Spinal cord (tissue), 10 donors: ENCODE results near the gene PCSK6. TPM values are rescaled to one million over a fixed set of nuclear protein-coding genes. Genes with fewer than 3 reads are reported as not detected.
"Not testable (repeated sequence)": the region's sequence is repeated elsewhere in the genome, so short reads cannot be mapped to it uniquely, and the experiment has no call there.

Experiments
- DNase-seq, 6 donors: peaks; one replicate each; pipeline versions ENCODE4 v3.0.0 to v3.0.0-alpha.2; 2013 to 2015; ENCODE audit warnings: low spot score in 6 of 6, low read depth in 4 of 6
- H3K27ac ChIP-seq: one replicate; pipeline ENCODE4 v1.5.1; 2013; ENCODE audit warnings: low read depth, low read length, control low read depth
- H3K27me3 ChIP-seq: one replicate; pipeline ENCODE4 v1.6.1; 2013; ENCODE audit warnings: low read length; ENCODE audit not compliant: control insufficient read depth, insufficient read depth
- H3K36me3 ChIP-seq: one replicate; pipeline ENCODE4 v1.6.1; 2013; ENCODE audit warnings: low read length; ENCODE audit not compliant: control insufficient read depth, insufficient read depth
- H3K4me1 ChIP-seq: one replicate; pipeline ENCODE4 v1.6.1; 2013; ENCODE audit warnings: low read length; ENCODE audit not compliant: control insufficient read depth, insufficient read depth
- H3K4me3 ChIP-seq: one replicate; pipeline ENCODE4 v1.5.1; 2013; ENCODE audit warnings: low read depth, low read length, control low read depth
- H3K9me3 ChIP-seq: one replicate; pipeline ENCODE4 v1.6.1; 2013; ENCODE audit warnings: low read length; ENCODE audit not compliant: control insufficient read depth, insufficient read depth
- WGBS: methylation state at CpG from one replicate; pipeline ENCODE4 v1.1.5; 2013; ENCODE audit warnings: missing lambda C conversion rate; ENCODE audit not compliant: insufficient coverage; 5-methylcytosine and 5-hydroxymethylcytosine counted together
- polyA plus RNA-seq, 2 donors: library from polyadenylated mRNA; unstranded; fragments of 120-200 nt; gene quantifications; one replicate each; pipeline ENCODE4 v1.2.1, GENCODE V29; 2013; ENCODE audit not compliant: insufficient read length in 2 of 2
- total RNA-seq, 2 donors: library from RNA; depleted of rRNA in 1 of 2; stranded (reverse); fragments of 120-200 nt in 1 of 2; fragments of >200 nt in 1 of 2; gene quantifications; one replicate each; pipeline versions ENCODE4 v1.2.3 to v1.2.4, GENCODE V29; 2013 to 2014
- donor health status: healthy.

Gene PCSK6
- total and polyA plus RNA-seq, 4 donors = 8.6 to 14.3 (median 11.7) TPM

- DNase-seq = no peak
- no peak overlapping the region for H3K4me3 ChIP-seq
- peaks cover 6% of the 10 kb centered on the region for H3K4me1 ChIP-seq
- H3K27ac ChIP-seq = no peak overlapping the region
- no peaks in the 10 kb centered on the region for H3K36me3 ChIP-seq
- no peaks in the 10 kb centered on the region for H3K9me3 ChIP-seq
- no peaks in the 10 kb centered on the region for H3K27me3 ChIP-seq
- WGBS = 79% methylated on average over 7 of the region's 7 CpGs
Measured at GRCh38 chr15:101410612-101411011, 78.9 kb downstream of the PCSK6 start.

GRCh38 chr15:101409621-101410020 lies 79.9 kb downstream of the PCSK6 start:
- no peak overlapping the region for H3K27ac ChIP-seq
- no peaks in the 10 kb centered on the region for H3K27me3 ChIP-seq
- 100% methylated on average over 3 of the region's 4 CpGs for WGBS
- H3K4me3 ChIP-seq = no peak overlapping the region
- no peaks in the 10 kb centered on the region for H3K9me3 ChIP-seq
- H3K36me3 ChIP-seq = no peaks in the 10 kb centered on the region
- peaks cover 7% of the 10 kb centered on the region for H3K4me1 ChIP-seq
- no peak for DNase-seq

GRCh38 chr15:101407966-101408775 lies 81.3 kb downstream of the PCSK6 start:
- no peak overlapping the region for H3K4me3 ChIP-seq
- H3K4me1 ChIP-seq = peaks cover 7% of the 10 kb centered on the region
- H3K36me3 ChIP-seq = no peaks in the 10 kb centered on the region
- H3K27me3 ChIP-seq = no peaks in the 10 kb centered on the region
- no peak for DNase-seq
- no peaks in the 10 kb centered on the region for H3K9me3 ChIP-seq
- no peak overlapping the region for H3K27ac ChIP-seq
- WGBS = 72% methylated on average over 19 of the region's 23 CpGs

- Histone ChIP-seq H3K36me3 (no peaks in the 10 kb centered on the region), H3K9me3 (no peaks in the 10 kb centered on the region), H3K27me3 (no peaks in the 10 kb centered on the region), H3K4me3 (no peak overlapping the region), H3K27ac (no peak overlapping the region), H3K4me1 (peaks cover 7% of the 10 kb centered on the region)
- no peak for DNase-seq
- 96% methylated on average over 5 of the region's 5 CpGs for WGBS
Measured at GRCh38 chr15:101407439-101407838, 82.1 kb downstream of the PCSK6 start.

GRCh38 chr15:101406526-101407195 lies 82.8 kb downstream of the PCSK6 start:
- no peak overlapping the region for H3K4me3 ChIP-seq
- H3K9me3 ChIP-seq = no peaks in the 10 kb centered on the region
- no peak for DNase-seq
- H3K27ac ChIP-seq = no peak overlapping the region
- H3K4me1 ChIP-seq = peaks cover 7% of the 10 kb centered on the region
- 70% methylated on average over 18 of the region's 20 CpGs for WGBS
- no peaks in the 10 kb centered on the region for H3K36me3 ChIP-seq
- no peaks in the 10 kb centered on the region for H3K27me3 ChIP-seq

GRCh38 chr15:101406036-101406435 lies 83.5 kb downstream of the PCSK6 start:
- Histone ChIP-seq H3K36me3 (no peaks in the 10 kb centered on the region), H3K4me3 (no peak overlapping the region), H3K4me1 (peaks cover 7% of the 10 kb centered on the region), H3K9me3 (no peaks in the 10 kb centered on the region), H3K27ac (no peak overlapping the region), H3K27me3 (no peaks in the 10 kb centered on the region)
- DNase-seq = peak in 1 of 6 donors; percentile 81
- 37% methylated on average over 9 of the region's 12 CpGs for WGBS

GRCh38 chr15:101404245-101404644 lies 85.3 kb downstream of the PCSK6 start:
- Histone ChIP-seq H3K27me3 (no peaks in the 10 kb centered on the region), H3K4me3 (no peak overlapping the region), H3K4me1 (peaks cover 11% of the 10 kb centered on the region), H3K36me3 (no peaks in the 10 kb centered on the region), H3K9me3 (no peaks in the 10 kb centered on the region), H3K27ac (no peak overlapping the region)
- DNase-seq = no peak
- WGBS = 100% methylated on average over 3 of the region's 6 CpGs

- H3K27ac ChIP-seq, H3K9me3 ChIP-seq, DNase-seq, H3K4me3 ChIP-seq, H3K36me3 ChIP-seq, H3K27me3 ChIP-seq: not testable (repeated sequence)
- peaks cover 11% of the 10 kb centered on the region for H3K4me1 ChIP-seq
- no CpG with 5 or more reads among the region's 4 CpGs for WGBS
Measured at GRCh38 chr15:101402883-101403282, 86.6 kb downstream of the PCSK6 start.

GRCh38 chr15:101401286-101401685 lies 88.2 kb downstream of the PCSK6 start:
- Histone ChIP-seq H3K9me3 (no peaks in the 10 kb centered on the region), H3K36me3 (peaks cover 8% of the 10 kb centered on the region), H3K27ac (no peak overlapping the region), H3K4me3 (no peak overlapping the region), H3K4me1 (peaks cover 11% of the 10 kb centered on the region), H3K27me3 (no peaks in the 10 kb centered on the region)
- WGBS = 97% methylated on average over 8 of the region's 8 CpGs
- DNase-seq = no peak

GRCh38 chr15:101399431-101399830 lies 90.1 kb downstream of the PCSK6 start:
- DNase-seq = no peak
- Histone ChIP-seq H3K4me1 (peaks cover 5% of the 10 kb centered on the region), H3K27me3 (no peaks in the 10 kb centered on the region), H3K9me3 (no peaks in the 10 kb centered on the region), H3K4me3 (no peak overlapping the region), H3K36me3 (peaks cover 8% of the 10 kb centered on the region), H3K27ac (no peak overlapping the region)
- WGBS = 64% methylated on average over 5 of the region's 6 CpGs
